Neural progenitor cell (in vitro differentiated cells): Measurements from ENCODE around the gene LRRC28. TPM values are rescaled to one million over a fixed set of nuclear protein-coding genes. Genes with fewer than 3 reads are reported as not detected.
"Not testable (repeated sequence)": the region's sequence is repeated elsewhere in the genome, so short reads cannot be mapped to it uniquely, and the experiment has no call there.

Experiments used
- DNase-seq: peaks from one replicate; pipeline ENCODE4 v3.0.0-alpha.2; 2016; ENCODE audit warnings: low spot score
- H2AFZ ChIP-seq: fragments of 200-600 bp; sonication (generic); replicated peaks from 2 replicates; pipeline ENCODE4 v1.6.1; 2016; ENCODE audit warnings: antibody characterized with exemption
- H3F3A ChIP-seq: fragments of 200-600 bp; sonication (generic); 2 replicates; pipeline ENCODE4 v1.6.1; 2016; ENCODE audit warnings: antibody characterized with exemption, low read depth
- H3K27ac ChIP-seq: fragments of 200-600 bp; sonication (generic); 2 replicates; pipeline ENCODE4 v1.5.1; 2016; ENCODE audit warnings: mild to moderate bottlenecking
- H3K27me3 ChIP-seq: fragments of 200-600 bp; sonication (generic); 2 replicates; pipeline ENCODE4 v1.6.1; 2016; ENCODE audit warnings: mild to moderate bottlenecking, moderate library complexity
- H3K36me3 ChIP-seq: fragments of 200-600 bp; sonication (generic); 2 replicates; pipeline ENCODE4 v1.5.1; 2016
- H3K4me1 ChIP-seq: fragments of 200-600 bp; sonication (generic); 2 replicates; pipeline ENCODE4 v1.6.1; 2016; ENCODE audit warnings: mixed run types
- H3K4me2 ChIP-seq: fragments of 200-600 bp; sonication (generic); 2 replicates; pipeline ENCODE4 v1.6.1; 2016
- H3K4me3 ChIP-seq: fragments of 200-600 bp; sonication (generic); 2 replicates; pipeline ENCODE4 v1.5.1; 2016
- H3K79me2 ChIP-seq: fragments of 200-600 bp; sonication (generic); 2 replicates; pipeline ENCODE4 v1.6.1; 2016; ENCODE audit warnings: low read depth
- H3K9ac ChIP-seq: fragments of 200-600 bp; sonication (generic); 2 replicates; pipeline ENCODE4 v1.6.1; 2016
- H3K9me3 ChIP-seq: fragments of 200-600 bp; sonication (generic); 2 replicates; pipeline ENCODE4 v1.5.1; 2016; ENCODE audit warnings: low read depth
- H4K20me1 ChIP-seq: fragments of 200-600 bp; sonication (generic); 2 replicates; pipeline ENCODE4 v1.6.1; 2016; ENCODE audit warnings: low read depth
- H3K27ac Mint-ChIP-seq: 3 replicates; pipeline ENCODE4 v1.8.0; 2021; ENCODE audit warnings: mixed read lengths
- H3K27me3 Mint-ChIP-seq: 2 replicates; pipeline ENCODE4 v1.8.0; 2022; ENCODE audit warnings: low read depth, mild to moderate bottlenecking, inconsistent platforms, moderate library complexity, mixed read lengths; ENCODE audit not compliant: insufficient read depth
- H3K36me3 Mint-ChIP-seq: 3 replicates; pipeline ENCODE4 v1.8.0; 2021; ENCODE audit warnings: mixed read lengths
- H3K4me1 Mint-ChIP-seq: 3 replicates; pipeline ENCODE4 v1.8.0; 2021; ENCODE audit warnings: mixed read lengths
- H3K4me3 Mint-ChIP-seq: 3 replicates; pipeline ENCODE4 v1.8.0; 2021; ENCODE audit warnings: mild to moderate bottlenecking, moderate library complexity, mixed read lengths
- H3K9me3 Mint-ChIP-seq: 3 replicates; pipeline ENCODE4 v1.8.0; 2020; ENCODE audit warnings: mixed read lengths
- EZH2 ChIP-seq: fragments of 200-600 bp; sonication (generic); IDR thresholded peaks from 2 replicates; pipeline ENCODE4 v1.6.1; 2017; ENCODE audit warnings: antibody characterized with exemption, mild to moderate bottlenecking, moderate library complexity
- EZH2phosphoT487 ChIP-seq: fragments of 200-600 bp; sonication (generic); IDR thresholded peaks from 2 replicates; pipeline ENCODE4 v1.6.1; 2017; ENCODE audit warnings: antibody characterized with exemption
- total RNA-seq: library from RNA; depleted of rRNA; stranded (reverse); fragments of >200 nt; gene quantifications from 2 replicates; pipeline ENCODE4 v1.2.3, GENCODE V29; 2015; ENCODE audit warnings: low replicate concordance
- TF ChIP-seq, protein P1 (sequence below): fragments of 200-600 bp; sonication (generic); IDR thresholded peaks from 2 replicates; pipeline ENCODE4 v1.5.1; 2017; ENCODE audit warnings: antibody characterized with exemption, mild to moderate bottlenecking

The LRRC28 gene
- total RNA-seq, 1 donor from 2014 or later: 34.5 TPM

DNA sequence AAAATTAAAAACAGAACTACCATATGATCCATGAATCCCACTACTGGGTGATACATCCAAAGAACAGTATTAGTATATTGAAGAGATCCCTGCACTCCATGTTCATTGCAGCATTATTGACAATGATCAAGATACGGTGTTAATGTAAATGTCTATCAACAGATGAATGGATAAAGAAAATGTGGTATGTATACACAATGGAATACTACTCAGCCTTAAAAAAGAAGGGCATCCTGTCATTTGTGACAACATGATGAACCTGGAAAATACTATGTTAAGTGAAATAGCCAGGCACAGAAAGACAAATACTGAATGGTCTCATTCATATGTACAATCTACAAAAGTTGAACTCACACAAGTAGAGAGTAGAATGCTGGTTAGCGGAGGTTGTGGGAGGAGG lies 18.5 kb upstream of the LRRC28 start:
- Histone ChIP-seq H3K27me3 (no peaks in the 10 kb centered on the region), H3K79me2 (no peaks in the 10 kb centered on the region), H3K9ac (no peak overlapping the region), H3K4me1 (no peaks in the 10 kb centered on the region), H3K4me3 (no peak overlapping the region), H3K4me2 (no peak overlapping the region), H3K36me3 (peaks cover 6% of the 10 kb centered on the region), H3K9me3 (no peaks in the 10 kb centered on the region), H2AFZ (no peak overlapping the region), H3F3A (no peaks in the 10 kb centered on the region), H3K27ac (no peak overlapping the region), H4K20me1 (no peaks in the 10 kb centered on the region)
- Mint-ChIP-seq H3K27ac (no peak overlapping the region), H3K9me3 (no peaks in the 10 kb centered on the region), H3K4me1 (no peaks in the 10 kb centered on the region), H3K36me3 (peaks cover 16% of the 10 kb centered on the region), H3K27me3 (peaks cover 6% of the 10 kb centered on the region), H3K4me3 (no peak overlapping the region)
- TF ChIP-seq, protein P1, sequence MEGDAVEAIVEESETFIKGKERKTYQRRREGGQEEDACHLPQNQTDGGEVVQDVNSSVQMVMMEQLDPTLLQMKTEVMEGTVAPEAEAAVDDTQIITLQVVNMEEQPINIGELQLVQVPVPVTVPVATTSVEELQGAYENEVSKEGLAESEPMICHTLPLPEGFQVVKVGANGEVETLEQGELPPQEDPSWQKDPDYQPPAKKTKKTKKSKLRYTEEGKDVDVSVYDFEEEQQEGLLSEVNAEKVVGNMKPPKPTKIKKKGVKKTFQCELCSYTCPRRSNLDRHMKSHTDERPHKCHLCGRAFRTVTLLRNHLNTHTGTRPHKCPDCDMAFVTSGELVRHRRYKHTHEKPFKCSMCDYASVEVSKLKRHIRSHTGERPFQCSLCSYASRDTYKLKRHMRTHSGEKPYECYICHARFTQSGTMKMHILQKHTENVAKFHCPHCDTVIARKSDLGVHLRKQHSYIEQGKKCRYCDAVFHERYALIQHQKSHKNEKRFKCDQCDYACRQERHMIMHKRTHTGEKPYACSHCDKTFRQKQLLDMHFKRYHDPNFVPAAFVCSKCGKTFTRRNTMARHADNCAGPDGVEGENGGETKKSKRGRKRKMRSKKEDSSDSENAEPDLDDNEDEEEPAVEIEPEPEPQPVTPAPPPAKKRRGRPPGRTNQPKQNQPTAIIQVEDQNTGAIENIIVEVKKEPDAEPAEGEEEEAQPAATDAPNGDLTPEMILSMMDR: no peak
- TF ChIP-seq EZH2phosphoT487 (no peak), EZH2 (no peak)
- no peak for DNase-seq

DNA sequence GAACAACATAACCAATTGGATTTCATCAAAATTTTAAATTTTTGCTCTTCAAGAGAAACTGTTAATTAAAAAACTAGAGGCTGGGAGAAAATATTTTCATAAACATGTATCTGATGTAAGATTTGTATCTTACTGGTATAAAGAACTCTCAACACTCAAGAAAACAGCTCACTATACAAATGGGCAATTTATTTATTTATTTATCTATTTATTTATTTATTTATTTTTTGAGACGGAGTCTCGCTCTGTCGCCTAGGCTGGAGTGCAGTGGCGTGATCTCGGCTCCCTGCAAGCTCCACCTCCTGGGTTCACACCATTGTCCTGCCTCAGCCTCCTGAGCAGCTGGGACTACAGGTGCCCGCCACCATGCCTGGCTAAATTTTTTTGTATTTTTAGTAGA lies 17.1 kb upstream of the LRRC28 start:
- not testable (repeated sequence) for H3K9me3 Mint-ChIP-seq

DNA sequence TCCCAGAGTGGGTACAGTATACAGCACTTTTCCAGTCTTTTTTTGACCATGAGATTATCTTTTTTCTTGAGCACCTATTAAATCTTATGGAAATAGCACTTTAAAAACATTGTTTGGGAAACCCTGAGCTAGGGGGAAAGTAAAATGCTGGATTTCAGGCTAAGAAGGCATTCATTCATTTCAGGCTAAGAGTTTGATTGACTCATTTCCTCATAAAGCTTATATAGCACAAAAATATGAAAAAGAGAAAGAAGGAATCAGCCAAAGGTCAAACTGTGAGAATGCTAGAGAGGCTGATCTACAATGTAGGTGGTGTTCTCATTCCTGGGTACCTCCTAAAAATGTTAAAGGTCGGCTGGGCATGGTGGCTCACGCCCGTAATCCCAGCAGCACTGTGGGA lies 12.4 kb upstream of the LRRC28 start:
- no peak overlapping the region for H2AFZ ChIP-seq
- H3K36me3 ChIP-seq: no peaks in the 10 kb centered on the region
- Mint-ChIP-seq H3K9me3 (no peaks in the 10 kb centered on the region), H3K36me3 (peaks cover 9% of the 10 kb centered on the region), H3K4me1 (no peaks in the 10 kb centered on the region), H3K27ac (no peak overlapping the region), H3K4me3 (no peak overlapping the region), H3K27me3 (peaks cover 3% of the 10 kb centered on the region)
- no peaks in the 10 kb centered on the region for H3K79me2 ChIP-seq
- no peak overlapping the region for H3K27ac ChIP-seq
- H3K9me3 ChIP-seq: no peaks in the 10 kb centered on the region
- no peak for DNase-seq
- no peak overlapping the region for H3K4me2 ChIP-seq
- H4K20me1 ChIP-seq: no peaks in the 10 kb centered on the region
- no peaks in the 10 kb centered on the region for H3K27me3 ChIP-seq
- no peaks in the 10 kb centered on the region for H3K4me1 ChIP-seq
- H3K4me3 ChIP-seq: no peak overlapping the region
- TF ChIP-seq, protein P1: no peak
- TF ChIP-seq EZH2phosphoT487: no peak
- TF ChIP-seq EZH2: no peak
- H3F3A ChIP-seq: no peaks in the 10 kb centered on the region
- H3K9ac ChIP-seq: no peak overlapping the region

More for the DNA sequence above, 17.1 kb upstream of the LRRC28 start:
- peaks cover 16% of the 10 kb centered on the region for H3K36me3 Mint-ChIP-seq
- not testable (repeated sequence) for H3K27me3 ChIP-seq, H3K27ac ChIP-seq, H3K4me2 ChIP-seq, H3F3A ChIP-seq, H3K27me3 Mint-ChIP-seq, H4K20me1 ChIP-seq, H3K4me1 Mint-ChIP-seq, H3K79me2 ChIP-seq, H3K27ac Mint-ChIP-seq, DNase-seq, H3K9me3 ChIP-seq, H3K9ac ChIP-seq, H3K4me3 ChIP-seq, H2AFZ ChIP-seq, H3K4me3 Mint-ChIP-seq, H3K36me3 ChIP-seq, H3K4me1 ChIP-seq

DNA sequence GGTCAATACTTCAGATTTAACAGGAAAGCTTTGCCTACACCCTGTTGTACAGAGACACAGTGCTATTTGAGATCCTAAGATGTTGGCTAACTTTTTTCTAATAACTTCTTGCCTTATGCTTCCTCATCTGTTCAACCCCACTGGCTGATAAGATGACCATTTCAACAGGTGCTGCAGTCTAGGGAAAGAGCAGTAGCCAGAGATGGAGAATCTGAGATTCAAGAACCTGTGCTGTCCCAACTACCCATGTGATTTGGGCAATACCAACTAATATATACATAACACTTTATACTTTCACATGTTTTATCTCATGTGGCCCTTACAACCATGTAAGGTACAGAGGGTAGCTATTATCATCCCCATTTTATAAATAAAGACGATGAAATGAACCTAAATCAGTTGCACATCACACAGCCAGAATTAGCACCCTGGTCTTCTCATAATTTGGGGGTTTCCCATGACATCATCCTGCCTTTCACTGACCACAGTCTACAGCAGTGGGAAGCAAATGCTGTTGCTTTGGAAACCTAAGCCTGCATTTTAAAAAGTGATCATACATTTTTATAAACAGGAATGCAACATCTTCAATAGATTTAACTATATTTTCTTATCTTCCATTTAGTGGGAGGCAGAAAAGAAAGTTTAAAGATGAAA lies 11.6 kb upstream of the LRRC28 start:
- Histone ChIP-seq H3K4me1 (no peaks in the 10 kb centered on the region), H3K36me3 (no peaks in the 10 kb centered on the region), H2AFZ (no peak overlapping the region), H3K79me2 (no peaks in the 10 kb centered on the region), H4K20me1 (no peaks in the 10 kb centered on the region), H3K4me2 (no peak overlapping the region), H3K27me3 (no peaks in the 10 kb centered on the region), H3K4me3 (no peak overlapping the region), H3K27ac (no peak overlapping the region), H3K9me3 (no peaks in the 10 kb centered on the region), H3K9ac (no peak overlapping the region), H3F3A (no peaks in the 10 kb centered on the region)
- no peaks in the 10 kb centered on the region for H3K4me1 Mint-ChIP-seq
- no peaks in the 10 kb centered on the region for H3K9me3 Mint-ChIP-seq
- H3K27me3 Mint-ChIP-seq: no peaks in the 10 kb centered on the region
- TF ChIP-seq EZH2 (no peak), EZH2phosphoT487 (no peak)
- TF ChIP-seq, protein P1: no peak
- no peak overlapping the region for H3K27ac Mint-ChIP-seq
- no peak overlapping the region for H3K4me3 Mint-ChIP-seq
- H3K36me3 Mint-ChIP-seq: peaks cover 9% of the 10 kb centered on the region
- DNase-seq: no peak
